Embryonic facial prominence (tissue), 1 donor: ENCODE measurements around the gene MRPL27.
"Not testable (repeated sequence)": the region's sequence is repeated elsewhere in the genome, so short reads cannot be mapped to it uniquely, and the experiment has no call there.

Experiments
- DNase-seq: peaks from one replicate; pipeline ENCODE4 v3.0.0-alpha.2; 2016; ENCODE audit errors: extremely low spot score

The MRPL27 gene

DNA sequence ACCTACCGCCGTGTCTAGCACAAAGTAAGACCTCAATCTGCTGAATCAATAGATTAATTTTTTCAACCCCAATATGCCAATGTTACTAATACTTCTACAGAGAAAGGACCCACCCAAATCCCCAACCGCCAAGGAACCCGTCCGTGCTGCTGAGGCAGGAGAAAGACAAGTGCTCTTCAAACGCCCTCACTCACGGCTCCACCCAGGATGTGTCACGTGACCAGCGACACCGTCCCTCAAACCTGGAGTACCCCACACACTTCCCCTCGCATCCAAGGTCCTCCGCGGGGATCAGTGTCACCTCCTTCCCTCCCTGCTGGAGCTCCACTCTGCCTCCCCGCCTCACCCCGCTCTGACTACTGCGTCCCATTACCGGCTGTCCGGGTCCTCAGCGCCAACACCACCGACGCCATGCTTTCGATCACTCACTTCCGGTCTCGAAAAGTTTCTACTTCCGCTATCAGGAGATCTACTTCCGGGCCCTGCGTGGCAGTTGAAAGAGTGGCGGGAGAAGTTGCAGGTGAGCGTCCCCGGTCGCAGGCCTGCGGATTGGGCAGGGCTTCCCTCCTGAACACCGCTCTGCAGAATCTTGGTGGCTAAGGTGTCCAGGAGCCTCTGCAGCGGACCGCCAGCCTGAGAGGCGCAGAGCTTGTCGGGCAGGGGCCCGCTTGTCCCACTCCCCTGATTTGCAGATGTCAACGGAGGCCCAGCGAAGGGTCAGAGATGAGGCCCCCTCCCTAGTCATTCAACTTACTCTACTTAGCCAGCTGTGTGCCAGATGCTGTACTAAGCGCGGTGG, at the start of gene MRPL27, which contains the start of gene EME1:
MRPL27 (minus strand) TSS at position 427 of the 799 bp plus-strand sequence; CDS start at position 413, 14 bp downstream.
EME1 (plus strand) TSS at position 472 of the 799 bp plus-strand sequence. CDS start 1,980 bp downstream, outside the sequence.
- DNase-seq = peak; percentile 94

DNA sequence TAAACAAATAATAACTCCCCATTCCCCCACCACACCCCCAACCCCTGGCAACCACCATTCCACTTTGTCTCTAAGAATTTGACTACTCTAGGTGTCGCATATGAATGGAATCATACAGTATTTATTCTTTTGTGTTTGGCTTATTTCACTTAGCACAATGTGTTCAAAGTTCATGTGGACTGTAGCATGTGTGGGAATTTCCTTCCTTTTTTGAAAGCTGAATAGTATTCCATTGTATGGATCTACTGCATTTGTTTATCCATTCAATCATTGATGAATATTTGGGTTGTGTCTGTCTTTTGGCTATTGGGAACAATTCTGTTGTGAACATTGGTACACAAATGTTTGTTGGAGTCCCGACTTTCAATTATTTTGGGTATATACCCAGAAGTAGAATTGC, 49.8 kb upstream of the MRPL27 start:
- DNase-seq = no peak

DNA sequence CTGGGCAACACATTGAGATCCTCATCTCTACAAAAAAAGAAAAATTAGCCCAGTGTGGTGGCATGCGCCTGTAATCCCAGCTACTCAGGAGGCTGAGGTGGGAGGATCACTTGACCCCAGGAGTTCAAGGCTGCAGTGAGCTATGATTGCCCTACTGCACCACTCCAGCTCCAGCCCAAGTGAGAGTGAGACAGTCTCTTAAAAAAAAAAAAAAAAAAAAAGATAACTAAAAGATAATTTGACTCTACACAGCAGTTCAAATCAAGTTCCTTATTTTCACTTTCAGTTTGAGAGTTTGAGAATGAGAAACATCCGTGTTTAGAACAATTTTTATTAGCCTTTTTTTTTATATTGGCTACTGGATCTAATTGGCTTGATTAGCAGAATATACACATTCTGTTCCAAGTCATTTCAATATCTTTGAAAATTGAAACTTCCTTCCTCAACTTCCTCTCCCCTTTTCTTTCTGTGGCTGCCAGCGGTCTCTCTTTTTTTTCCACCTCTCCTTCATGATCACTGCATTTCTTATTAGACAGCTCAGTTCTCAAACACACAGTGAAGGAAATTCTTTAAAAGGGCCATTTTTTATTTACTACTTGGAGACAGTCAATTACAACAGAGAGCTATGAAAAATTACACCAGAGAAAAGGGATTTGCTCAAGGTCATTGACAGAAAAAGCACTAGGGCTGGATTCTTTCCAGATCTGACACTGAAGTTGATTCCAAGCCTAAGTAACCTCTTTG, 48.5 kb upstream of the MRPL27 start:
- no peak for DNase-seq

DNA sequence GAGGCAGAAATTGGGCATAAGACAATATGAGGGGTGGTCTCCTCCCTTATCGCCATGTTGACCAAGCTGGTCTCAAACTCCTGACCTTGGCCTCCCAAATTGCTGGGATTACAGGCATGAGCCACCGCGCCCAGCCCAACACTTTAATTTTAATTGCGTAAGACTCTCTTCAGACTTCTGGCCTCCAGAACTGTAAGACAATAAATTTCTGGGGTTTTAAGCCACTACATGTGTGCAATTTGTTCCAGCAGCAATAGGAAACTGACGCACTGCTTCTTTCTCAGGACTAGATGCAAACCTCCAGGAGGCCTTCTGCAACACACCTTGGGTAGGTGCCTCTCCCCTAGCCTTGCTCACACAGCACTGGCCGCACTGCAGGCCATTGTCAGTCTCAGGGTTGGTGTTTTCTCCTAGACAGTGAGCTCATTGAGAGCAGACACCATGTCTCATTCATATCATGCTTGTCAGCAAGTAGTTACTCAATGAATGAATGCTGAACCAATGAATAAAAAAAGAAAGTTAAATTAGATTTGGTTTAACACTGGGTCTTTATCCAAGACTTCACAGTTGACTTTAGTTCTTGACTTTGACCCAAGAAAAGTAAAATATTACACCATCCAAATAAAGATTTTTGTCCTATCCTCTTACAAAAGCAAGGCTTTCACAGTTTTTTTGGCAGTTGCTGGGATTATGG, 47.6 kb upstream of the MRPL27 start:
- no peak for DNase-seq

DNA sequence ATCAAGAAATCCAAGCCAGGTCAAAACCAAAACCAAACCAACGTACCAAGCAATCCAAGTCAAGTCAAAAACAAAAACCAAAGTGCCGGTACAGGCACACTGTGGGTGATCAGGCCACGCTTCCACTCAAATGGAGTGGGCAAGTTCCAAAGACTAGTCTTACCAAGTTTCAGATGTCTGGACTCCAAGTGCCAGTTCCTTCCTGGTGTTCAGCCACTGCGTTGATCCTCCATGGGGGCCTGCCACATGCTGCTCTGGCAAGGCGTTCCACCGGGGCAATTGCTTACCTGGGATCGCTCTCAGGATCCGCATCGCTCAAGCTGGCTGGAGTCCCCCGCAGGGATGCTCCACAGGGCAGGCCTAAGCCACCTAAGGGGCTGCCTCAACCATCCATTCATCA, 46.6 kb upstream of the MRPL27 start:
- DNase-seq = not testable (repeated sequence)

DNA sequence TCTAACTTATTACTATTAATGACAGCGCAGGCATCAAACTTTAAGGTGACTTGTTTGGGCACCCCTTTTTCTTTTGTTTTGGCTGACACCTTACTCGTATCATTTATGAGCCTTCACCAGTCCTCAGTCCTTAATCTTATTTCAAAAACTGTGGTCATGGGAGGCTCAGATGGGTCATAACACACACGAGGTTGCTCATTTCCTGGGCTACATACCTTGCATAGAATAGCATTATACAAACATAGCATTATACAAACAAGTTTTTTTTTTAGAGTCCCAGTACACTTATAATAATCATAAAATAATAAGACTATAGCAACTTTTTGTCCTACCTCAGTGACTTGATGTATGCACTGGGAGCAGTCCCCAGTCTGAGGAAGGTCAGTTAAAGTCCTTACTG, 41.8 kb upstream of the MRPL27 start:
- no peak for DNase-seq

DNA sequence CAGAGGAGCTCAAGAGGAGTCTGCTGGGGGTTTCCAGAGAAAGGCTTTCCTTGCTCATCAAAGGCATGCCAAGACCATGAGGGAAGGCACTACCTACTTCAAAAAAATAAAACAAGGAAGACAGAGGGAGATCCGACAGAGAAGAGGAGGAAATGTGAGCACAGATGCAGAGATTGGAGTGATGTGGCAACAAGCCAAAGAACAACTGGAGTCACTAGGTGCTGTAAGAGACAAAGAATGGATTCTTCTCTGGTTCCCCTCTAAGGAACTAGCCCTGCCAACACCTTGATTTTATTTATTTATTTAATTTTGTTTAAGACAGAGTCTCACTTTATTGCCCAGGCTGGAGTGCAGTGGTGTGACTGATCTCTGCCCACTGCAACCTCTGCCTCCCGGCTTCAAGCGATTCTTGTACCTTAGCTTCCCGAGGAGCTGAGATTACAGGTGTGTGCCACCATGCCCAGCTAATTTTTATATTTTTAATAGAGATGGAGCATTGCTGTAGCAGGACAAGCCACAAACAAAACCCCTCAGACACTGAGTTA, 39.3 kb upstream of the MRPL27 start:
- DNase-seq = no peak

DNA sequence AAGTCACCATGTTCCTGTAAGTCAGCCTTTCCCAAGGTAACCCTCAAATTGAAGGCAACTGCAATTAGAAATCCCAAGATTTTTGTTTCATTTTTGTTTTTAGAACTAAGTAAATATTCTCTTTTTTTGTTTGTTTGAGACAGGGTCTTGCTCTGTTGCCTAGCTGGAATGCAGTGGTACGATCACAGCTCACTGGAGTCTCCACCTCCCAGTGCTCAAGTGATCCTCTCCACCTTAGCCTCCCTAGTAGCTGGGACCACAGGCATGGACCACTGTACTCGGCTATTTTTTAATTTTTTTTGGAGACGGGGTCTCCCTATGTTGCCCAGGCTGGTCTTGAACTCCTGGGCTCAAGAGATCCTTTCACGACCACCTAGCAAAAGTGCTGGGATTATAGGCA, 34.9 kb upstream of the MRPL27 start:
- no peak for DNase-seq

DNA sequence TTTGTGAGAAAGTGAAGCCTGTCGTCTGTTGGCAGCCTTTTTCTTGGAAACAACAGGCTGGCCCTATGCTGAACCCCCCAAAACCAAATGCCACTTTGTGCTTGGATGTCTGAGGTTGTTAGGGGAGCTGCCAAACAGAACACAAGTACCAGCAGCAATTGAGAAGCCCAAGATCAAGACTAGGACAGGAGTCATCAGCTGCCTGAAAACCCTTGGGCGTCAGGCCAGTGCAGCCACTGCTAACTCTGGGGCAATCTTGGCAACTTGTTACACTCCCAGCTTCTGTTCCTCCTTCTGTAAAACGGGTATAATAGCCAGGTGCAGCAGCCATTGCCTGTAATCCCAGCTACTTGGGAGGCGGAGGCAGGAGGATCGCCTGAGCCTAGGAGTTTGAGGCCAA, 33.6 kb upstream of the MRPL27 start:
- no peak for DNase-seq

DNA sequence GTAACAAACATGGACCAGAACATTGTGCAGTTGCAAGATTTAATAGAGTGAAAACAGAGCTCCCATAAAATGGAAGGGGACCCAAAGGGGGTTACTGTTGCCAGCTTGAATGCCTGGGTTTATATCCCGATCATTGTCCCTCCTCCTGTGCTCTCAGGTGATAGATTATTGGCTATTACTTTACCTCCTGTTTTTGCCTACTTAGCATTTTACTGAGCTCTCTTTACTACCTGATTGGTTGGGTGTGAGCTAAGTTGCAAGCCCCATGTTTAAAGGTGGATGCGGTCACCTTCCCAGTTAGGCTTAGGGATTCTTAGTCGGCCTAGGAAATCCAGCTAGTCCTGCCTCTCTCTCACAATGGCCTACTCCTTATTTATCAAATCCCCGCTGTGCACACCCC, 32.4 kb upstream of the MRPL27 start:
- DNase-seq = not testable (repeated sequence)

DNA sequence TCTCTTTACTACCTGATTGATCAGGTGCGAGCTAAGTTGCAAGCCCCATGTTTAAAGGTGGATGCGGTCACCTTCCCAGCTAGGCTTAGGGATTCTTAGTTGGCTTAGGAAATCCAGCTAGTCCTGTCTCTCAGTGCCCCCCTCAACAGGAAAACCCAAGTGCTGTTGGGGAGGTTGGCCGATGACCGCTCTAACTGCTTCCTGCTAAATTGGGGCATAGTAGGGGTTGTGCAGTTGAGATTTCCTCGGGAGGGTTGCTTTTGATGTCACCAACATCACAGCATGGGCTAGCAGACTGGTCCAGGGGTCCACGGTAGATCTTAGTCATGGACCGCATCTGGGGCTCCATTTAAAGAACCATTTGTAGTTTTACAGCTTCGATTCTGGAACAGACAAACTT, 26.6 kb upstream of the MRPL27 start:
- DNase-seq = not testable (repeated sequence)

DNA sequence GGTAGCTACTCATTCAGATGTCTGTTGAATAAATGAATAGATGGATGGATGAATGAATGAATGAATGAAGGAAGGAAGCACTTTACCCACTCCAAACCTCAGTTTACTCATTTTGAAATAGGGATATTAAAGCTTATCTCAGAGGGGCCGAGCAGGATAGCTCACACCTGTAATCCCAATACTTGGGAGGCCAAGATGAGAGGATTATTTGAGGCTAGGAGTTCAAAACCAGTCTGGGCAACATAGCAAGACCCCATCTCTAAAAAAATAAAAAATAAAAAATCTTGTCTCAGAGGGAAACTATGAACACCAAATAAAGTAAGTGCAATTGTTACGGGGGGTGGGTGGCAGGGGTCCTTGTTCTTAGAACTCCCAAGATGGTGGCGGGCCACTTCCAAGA, 25.7 kb upstream of the MRPL27 start:
- DNase-seq = not testable (repeated sequence)

DNA sequence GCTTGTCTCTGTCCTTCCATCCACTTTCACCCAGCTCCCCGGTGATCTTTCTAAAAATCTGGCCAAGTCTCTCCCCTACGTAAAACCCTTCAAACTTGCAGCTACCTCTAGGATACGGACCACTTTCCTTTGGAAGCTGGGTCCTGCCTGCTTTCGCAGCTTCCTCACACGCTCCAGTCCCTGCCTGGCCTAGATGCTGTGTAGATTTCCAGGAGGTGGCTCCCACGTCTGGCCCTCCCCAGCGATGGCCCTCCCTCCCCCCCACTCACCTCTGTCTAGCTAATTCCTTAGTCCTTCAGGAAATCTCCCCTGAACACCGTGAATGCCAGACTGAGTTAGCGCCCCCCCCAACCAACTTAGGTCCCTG, 24.9 kb upstream of the MRPL27 start:
- DNase-seq = no peak

DNA sequence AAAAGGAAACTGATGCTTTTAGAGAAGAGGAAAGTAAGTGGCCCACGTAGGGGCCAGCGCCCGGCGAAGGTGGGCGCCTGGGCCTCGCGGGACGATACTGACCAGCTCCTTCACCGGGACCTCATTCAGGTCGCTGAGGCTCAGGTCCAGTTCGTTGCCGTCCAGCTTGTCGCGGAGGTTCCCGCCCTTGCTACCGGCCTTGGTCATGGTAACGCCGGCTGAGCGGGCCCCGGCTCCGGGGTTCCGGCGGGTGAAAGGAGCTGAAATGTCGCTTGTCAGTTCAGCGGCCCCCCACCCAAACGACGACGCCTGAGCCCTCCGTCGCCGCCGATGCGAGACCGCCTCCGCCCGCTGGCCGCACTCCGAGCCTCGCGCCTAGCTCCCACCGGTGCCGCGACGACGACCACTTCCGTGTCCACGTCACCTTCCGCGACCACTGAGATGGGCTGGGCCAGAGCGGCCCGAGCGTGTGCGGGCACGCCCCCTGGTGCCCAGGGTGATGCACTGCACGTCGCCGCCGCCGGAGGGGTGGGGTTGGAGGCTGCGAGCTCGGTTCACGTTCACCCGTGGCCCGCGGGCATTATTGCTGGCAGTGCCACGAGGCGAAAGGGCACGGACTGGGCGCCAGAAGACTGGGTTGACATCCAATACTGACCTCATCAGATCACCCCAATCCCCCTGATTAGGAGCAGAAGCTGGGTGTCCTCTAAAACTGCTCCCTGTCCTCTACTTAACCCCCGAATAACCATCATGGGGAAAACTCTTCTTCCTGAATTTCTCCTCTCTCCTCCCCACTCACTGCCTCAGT, 24.3 kb upstream of the MRPL27 start, which contains the start of gene LRRC59:
LRRC59 (minus strand) TSS at position 413 of the 808 bp plus-strand sequence; CDS start at position 207, 206 bp downstream.
- peak; percentile 77 for DNase-seq

DNA sequence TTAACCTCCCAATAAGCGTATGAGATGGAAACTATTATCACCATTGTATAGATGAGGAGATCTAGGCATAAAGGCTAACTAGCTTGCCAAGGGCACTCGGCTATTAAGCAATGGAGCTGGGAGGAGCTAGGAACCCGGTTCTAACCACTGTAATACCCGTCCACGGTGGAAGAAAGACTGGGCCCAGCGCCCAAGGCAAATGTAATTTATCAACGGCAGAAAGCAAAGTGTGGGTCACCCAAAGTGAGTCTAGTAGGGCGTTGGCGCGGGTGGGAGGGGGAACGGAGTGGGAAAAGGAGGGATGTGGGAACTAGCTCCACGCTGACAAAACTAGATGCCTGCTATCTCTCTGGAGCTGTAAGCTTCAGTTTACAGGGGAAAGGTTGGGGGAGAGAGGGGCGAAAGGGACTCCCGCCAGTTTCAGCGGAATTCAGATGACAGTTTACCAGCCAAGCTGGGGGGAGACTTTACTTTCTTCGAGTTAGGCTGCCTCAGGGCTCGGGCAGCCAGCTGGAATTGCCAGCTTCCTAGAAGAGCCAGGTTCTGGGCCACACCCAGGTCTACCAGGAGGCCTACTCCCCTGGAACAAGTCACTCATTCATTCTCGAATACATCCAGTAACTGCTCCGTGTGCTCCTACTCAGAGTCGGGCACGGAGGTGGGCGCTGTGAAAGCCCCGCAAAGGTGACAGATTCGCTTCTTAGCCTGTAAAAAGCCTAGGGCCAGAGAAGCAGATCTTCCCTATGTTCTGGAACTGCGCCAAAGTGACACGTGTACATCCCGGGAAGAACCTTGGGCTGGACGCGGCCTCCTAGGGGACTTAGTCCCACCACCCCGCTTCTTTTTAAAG, 23.5 kb upstream of the MRPL27 start:
- DNase-seq = no peak

DNA sequence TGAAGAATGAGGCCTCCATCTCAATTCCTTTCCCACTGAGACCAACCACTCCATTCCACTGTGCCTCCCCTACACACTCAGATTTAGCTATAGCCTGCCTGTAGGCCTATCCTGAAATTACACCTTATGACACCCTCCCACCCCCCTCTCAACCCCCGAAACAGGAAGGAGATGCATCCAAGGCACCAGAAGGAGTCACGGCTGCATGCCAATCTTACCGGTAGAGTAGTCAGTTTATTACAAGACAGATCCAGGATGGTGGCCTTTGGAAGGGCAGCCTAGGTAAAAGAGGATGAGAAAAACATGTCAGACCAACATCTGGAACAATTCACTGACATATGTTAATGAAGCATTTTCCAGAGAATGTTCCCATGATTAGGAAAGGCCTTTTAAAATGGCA, 21.7 kb upstream of the MRPL27 start:
- no peak for DNase-seq

DNA sequence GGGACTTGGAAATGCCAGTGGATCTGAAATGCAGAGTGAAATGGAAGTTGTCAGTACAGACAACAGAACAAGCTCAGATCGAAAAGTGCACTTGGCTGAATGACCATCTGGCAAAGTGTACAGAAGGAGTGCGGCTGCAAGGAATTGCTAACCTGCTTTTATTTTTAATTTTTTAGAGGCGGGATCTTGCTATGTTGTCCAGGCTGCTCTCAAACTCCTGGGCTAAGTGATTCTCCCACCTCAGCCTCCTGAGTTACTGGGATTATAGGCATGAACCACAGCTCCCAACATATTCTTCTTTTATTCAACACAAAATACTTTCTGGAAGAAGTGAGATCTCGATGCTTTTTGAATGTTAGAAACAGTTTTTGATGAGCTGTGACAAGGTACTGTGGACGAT, 20.7 kb upstream of the MRPL27 start:
- no peak for DNase-seq

DNA sequence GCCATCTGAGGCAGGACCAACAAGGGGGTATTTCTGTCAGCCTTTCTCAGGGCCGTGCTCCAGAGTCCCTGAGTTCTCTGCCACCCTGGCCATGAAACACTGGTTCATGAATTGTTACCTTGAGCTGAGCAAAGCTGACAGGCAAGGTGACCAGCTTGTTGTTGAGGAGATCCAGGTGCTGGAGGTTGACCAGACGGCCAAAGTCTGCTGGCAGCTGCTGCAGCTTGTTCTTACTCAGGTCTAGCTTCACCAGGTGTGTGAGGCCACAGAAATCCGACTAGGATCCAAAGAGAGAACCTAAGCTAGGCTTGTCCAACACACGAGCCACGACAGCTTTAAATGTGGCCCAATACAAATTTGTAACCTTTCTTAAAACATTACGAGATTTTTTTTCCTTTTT, 19.6 kb upstream of the MRPL27 start:
- DNase-seq = no peak

DNA sequence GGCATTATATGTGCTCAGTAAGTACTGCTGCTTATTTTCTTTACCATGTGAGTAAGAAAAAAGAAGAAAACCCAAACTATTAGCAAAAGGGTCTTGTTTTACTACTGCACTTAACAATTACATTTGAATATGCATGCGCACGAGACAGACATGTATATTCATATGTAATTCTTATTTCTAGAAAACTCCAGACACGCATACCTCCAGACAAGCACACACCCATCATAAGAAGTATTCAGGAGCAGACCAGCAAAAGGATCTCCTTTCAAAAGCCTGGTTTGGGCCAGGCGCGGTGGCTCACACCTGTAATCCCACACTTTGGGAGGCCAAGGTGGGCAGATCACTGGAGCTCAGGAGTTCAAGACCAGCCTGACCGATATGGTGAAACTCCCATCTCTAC, 16.6 kb upstream of the MRPL27 start:
- no peak for DNase-seq

DNA sequence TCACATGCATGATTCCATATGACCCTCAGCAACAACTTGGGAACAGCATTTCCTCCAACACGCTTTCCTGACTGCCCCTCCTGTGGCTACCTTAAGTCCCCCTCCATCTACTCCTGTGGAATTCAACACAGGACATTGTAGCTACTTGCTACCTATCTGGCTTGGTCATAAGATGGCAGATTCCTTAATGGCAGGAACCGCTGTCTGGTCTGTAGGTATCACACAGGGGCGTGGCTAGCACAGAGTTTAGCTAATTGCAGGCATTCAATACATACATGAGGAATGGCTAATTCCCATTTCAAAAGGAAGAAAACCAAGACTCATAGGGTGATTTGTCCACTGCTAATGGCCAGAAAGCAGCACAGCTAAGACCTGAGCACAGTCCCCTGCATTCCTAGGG, 15.7 kb upstream of the MRPL27 start:
- DNase-seq = no peak
